NOMO-1 (cell line): ENCODE data around the gene FILIP1L.

Experiments used
- DNase-seq, 2 experiments: peaks; one replicate each; lab custom pipeline; 2025; ENCODE audit not compliant: unreplicated experiment in 2 of 2; lab: John Stamatoyannopoulos, UW

Gene FILIP1L

DNA sequence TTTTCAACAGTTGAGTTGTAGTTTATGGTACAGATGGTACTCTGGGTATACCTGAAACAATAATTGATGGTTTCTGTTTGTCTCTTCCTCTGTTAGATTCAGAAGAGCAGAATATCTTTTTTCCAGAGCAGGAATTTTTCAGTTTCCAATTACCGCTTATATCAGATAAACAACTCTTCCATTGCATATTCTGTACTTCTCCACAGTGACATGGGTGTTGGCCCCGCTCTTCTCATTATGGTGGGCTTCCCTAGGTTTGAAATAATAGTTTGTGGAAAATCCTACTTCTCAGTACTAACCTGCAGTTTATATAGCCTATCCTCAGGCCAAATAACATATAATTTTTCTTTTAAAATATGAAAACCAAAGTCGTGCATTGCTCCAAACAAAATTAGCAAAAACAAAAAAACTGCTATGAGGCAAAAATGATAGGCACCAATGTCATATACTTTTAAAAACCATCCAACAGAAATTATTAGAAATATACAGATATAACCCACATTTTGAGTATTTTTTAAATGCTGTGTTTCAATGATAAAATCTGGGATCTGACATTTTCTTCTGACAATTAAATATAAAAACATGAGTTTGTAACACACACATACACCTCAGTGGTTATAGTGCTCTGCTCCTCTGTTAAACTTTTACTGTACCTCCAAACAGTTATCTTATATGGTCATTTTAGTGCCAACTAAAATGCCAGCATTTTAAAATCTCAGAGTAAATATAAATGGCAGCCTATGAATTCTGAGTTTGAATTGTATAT, 239.9 kb downstream of the FILIP1L start:
- no peak for DNase-seq

DNA sequence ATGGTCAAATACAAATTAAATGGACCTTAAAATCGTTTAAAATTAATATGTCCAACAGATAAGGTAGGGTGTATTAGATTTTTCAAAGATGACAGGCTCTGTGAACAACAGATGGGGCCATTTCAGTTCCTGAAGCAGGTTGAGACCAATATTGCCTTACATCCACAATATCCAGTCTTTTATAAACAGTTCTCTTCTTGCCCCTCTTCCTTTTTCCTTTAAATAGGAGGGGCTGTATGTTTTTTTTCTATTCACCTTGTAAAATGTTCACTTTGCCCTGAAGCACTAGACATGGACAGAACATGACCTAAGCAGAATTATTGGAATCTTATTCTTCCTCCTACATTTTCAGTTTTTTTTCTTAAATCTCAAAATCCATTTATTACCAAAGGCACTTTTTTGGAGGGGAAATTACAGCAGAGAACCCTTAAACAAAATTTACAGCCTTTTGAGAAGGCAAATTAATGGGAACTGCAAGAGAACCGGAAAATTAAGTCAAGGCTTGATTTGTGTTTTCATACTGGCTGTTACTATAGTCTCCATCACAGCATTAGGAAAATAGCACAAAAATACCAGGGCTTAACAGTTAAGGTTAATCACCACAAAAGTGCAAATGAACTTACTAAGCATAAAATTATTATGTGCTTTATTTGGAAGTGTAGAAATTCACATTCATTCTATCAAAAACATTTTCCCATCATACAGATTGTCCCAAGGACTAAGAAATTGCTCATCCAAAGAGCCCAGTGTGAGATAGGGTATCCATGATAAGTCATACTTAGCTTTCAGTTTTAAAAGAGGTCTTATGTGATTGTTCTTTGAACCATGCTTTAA, 240.8 kb downstream of the FILIP1L start:
- DNase-seq: no peak

DNA sequence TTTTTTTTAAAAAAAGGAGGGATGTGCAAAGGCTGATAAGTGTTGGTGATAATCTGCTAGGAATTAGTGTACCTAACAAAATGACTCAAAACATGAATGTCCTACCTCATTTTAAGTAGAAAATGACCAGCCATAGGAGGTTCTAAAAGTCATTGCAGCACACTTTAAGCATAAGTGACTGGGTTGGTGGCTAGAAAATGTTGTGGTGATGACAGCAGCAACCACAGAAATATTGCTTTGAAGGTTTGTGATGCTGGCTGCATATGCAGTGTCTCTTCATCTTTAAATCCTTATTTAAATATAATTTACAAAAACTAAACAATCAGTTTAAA, 241.4 kb downstream of the FILIP1L start:
- DNase-seq: peak in 1 of 2 experiments; percentile 10

GRCh38 chr3:99871231-99872045, 242.9 kb downstream of the FILIP1L start:
- DNase-seq: no peak

DNA sequence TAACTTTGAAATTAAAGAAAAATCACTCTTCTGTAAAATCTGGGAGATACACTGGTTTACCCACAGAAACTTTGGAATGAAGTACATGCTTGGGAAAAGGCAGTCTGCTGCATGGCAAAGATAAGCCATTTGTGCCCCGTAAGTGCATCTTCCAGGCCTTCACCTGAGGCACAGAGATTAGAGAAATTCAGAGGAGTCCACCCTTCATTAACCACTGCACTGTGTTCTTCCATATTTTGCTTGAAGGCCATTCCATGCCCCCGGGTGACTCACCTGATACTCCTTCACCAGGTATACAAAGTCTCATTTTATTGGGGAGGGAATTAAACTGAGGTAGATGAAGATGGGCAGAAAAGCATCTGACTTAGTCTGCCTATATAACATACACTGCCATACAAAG, 243.6 kb downstream of the FILIP1L start:
- DNase-seq: no peak

- DNase-seq: no peak
Measured at GRCh38 chr3:99869621-99870020, 244.7 kb downstream of the FILIP1L start.

- DNase-seq: no peak
Measured at GRCh38 chr3:99868311-99868646, 246.0 kb downstream of the FILIP1L start.

- DNase-seq: no peak
Measured at GRCh38 chr3:99867594-99868310, 246.5 kb downstream of the FILIP1L start.

DNA sequence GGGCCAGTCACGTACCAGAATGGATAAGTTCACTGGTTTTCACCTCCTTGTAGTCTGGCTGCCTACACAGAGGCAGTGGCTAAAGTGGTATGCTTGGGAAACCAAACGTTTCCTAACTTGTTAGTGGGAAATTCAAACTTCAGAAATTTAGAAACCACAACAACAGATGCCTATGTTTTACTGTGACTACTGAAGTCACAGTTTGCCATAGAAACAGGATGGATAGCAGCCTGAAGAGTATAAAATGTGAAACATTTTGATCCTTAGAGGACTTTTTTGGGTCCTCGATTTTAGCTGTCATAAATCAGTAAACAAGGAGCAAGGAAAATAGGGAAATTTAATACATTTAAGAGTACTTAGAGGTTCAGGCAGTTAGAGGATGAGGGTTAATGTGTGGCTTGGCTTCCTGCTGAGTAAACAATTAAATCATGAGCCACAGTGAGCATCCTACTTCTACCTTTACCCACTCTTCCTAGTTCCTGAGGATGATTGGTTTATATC, 248.0 kb downstream of the FILIP1L start:
- no peak for DNase-seq

DNA sequence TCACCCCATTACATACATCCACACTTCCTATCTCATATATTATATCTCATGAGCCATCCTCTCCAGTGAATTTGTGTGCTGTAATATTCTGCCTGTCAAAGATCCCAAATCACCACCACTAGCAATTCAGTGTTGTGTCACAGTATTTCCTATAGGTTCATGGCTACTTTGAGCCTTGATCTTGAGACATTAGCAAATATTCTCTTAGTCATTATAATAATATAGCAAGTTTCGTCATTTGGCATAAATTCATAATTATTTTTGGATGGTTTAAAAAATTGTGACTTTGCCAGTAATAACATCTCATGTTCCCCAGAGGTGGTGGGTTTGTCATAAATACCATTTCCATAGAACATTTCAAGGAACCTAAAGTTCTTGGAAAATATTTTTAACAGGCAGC, 249.0 kb downstream of the FILIP1L start:
- DNase-seq: no peak

DNA sequence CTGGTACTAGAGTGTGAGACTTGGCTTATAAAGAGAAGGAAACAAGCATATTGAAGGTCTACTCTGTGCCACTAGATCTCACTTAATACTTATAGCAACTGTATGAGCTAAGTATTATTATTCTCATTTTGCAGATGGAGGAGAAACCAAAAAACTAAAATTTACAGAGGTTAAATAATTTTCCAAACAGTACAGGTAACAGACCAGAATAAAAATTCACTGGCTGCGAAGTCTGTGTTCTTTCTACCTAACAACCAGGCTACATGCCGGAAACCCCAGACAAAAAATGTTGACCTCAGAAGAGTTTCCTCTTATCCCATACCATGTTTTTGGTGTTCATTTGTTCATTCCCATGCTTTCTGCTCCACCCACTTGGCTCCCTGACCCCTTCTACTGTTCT, 250.0 kb downstream of the FILIP1L start:
- no peak for DNase-seq

GRCh38 chr3:99863588-99863987, 250.7 kb downstream of the FILIP1L start:
- DNase-seq: no peak

DNA sequence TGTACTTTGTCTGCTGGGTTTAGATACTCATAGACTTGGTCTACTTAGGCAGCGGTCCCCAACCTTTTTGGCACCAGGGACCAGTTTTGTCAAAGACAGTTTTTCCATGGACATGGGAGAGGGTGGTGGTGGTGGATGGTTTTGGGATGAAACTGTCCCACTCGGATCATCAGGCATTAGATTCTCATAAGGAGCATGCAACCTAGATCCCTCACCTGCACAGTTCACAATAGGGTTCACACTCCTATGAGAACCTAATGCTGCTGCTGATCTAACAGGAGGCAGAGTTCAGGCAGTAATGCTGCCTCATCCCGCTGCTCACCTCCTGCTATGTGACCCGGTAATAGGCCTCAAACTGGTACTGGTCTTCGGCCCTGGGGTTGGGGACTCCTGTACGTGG, 251.3 kb downstream of the FILIP1L start:
- no peak for DNase-seq

GRCh38 chr3:99862208-99862607, 252.1 kb downstream of the FILIP1L start:
- DNase-seq: no peak

DNA sequence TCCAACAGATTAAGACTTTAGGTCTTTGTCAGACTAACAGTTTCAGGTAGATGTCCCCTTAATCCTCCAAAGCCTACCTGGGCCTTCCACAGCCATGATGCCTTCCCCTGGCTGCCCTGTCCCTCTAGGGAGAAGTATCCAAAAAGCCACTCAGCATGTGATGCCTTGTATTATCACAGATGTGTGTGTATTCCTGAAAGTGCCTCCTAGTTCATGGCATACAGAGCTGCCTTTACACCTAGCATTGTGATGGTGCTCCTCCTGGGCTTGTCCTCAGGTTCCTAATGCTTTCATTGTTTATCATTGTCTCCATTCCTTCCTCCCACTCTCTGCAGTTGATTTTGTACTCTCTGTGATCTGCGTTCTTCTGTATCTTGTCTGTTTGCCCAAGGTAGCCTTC, 253.1 kb downstream of the FILIP1L start:
- DNase-seq: no peak

GRCh38 chr3:99859825-99860224, 254.5 kb downstream of the FILIP1L start:
- no peak for DNase-seq

DNA sequence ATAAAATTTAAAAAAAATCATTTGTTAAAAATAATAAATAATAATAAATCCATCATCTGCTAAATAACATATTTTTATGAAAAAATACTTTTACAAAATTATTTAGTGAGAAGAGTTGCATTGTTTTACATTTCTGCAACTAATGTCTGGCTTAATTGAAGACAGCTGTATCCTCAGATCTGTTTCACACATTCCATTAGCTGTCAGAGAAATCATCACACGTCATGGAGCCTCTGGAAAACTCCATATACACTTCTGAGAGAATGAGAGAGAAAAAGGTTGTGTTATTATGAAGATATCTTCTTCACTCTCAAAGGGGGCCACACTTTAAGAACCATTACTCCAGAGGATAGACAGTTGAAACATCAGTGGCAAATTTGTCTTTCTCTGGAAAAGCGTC, 255.8 kb downstream of the FILIP1L start:
- no peak for DNase-seq

- DNase-seq: no peak
Measured at GRCh38 chr3:99857278-99857677, 257.0 kb downstream of the FILIP1L start.

GRCh38 chr3:99856437-99857220, 257.7 kb downstream of the FILIP1L start:
- DNase-seq: no peak

DNA sequence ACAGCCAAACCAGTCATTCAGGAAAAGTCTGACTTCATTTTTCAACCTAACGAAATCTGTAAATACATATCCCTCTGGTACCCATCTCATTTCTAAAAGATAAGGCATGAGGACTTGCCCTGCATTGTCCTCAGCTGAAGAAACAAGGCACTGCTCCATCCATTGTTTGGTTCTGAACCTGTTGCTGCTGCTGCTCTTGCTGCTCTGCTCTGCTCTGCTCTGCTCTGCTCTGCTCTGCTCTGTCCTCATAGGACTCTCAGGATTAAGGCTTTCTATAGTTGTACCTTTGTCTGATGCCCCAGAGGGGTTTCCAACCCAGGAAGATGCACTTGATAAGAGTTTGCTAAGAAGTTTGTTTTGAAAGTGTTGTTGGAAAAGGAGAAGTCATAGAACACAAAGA, 258.4 kb downstream of the FILIP1L start:
- no peak for DNase-seq
